H1 (cell line): ENCODE measurements around the gene MLH3. TPM values are rescaled to one million over a fixed set of nuclear protein-coding genes. Genes with fewer than 3 reads are reported as not detected.

Experiments
- BACH1 ChIP-seq: IDR thresholded peaks from 2 replicates; pipeline ENCODE4 v1.6.1; 2012; ENCODE audit warnings: low read length, improper control_type of control experiment
- CBX5 ChIP-seq: fragments of 300-800, 300-1000 bp; sonication (generic); IDR thresholded peaks from 2 replicates; pipeline ENCODE4 v1.7.1; 2016; ENCODE audit warnings: antibody characterized with exemption, low read length, low read depth
- MAFK ChIP-seq: IDR thresholded peaks from 2 replicates; pipeline ENCODE4 v1.6.1; 2012; ENCODE audit warnings: low read depth, mild to moderate bottlenecking, improper control_type of control experiment, low read length
- polyA plus RNA-seq, 7 experiments: library from polyadenylated mRNA; depleted of rRNA in 3 of 7; stranded (reverse) in 5 of 7; unstranded in 2 of 7; fragments of >200 nt in 5 of 7; fragments of 200-250 nt in 2 of 7; gene quantifications; 1 replicate in 5 of 7; 2 replicates in 1 of 7; 4 replicates in 1 of 7; pipeline versions ENCODE4 v1.2.1 to v1.2.3, GENCODE V29; 2011 to 2013; ENCODE audit warnings: missing spikeins in 2 of 7, mixed read lengths in 2 of 7
- total RNA-seq: library from RNA; stranded (reverse); fragmentation: NEBNext Ultra II Directional; extraction: Animal tissue kit (Norgen Biotek cat#: 25700); gene quantifications from 2 replicates; pipeline ENCODE4 v1.2.1, GENCODE V29; 2021
- TF ChIP-seq, protein P1 (sequence below): fragments of 300-600 bp; sonication (generic); IDR thresholded peaks from 2 replicates; pipeline ENCODE4 v1.7.1; 2012; ENCODE audit warnings: low read length, moderate library complexity, mild to moderate bottlenecking, inconsistent platforms; ENCODE audit not compliant: insufficient replicate concordance

MLH3 gene
- total and polyA plus RNA-seq, 2 of the 8 experiments (the other 6 are each of a cell fraction or from before 2014, with no cell fraction given): 9.3 to 20.1 TPM

DNA sequence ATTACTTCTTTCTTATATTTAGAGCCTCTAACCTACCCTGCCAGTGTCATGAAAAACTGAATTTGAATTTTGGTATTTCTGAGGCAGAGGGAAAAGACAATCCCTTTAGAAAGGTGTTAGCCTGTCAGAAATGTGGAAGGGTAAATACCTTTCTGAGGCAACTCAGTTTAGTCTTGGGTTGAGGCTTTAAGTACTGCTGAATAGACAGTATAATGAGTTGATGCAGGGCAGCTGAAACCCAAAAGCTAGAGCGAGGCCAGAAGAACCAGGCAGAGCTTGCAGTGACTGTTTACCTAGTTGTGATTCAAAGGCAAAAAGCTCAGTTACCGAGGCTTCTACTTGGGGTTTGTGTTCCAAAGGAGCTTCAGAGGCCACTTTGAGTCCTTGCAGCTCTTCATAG lies 36.9 kb upstream of the MLH3 start (continued):
- TF ChIP-seq, protein P1, sequence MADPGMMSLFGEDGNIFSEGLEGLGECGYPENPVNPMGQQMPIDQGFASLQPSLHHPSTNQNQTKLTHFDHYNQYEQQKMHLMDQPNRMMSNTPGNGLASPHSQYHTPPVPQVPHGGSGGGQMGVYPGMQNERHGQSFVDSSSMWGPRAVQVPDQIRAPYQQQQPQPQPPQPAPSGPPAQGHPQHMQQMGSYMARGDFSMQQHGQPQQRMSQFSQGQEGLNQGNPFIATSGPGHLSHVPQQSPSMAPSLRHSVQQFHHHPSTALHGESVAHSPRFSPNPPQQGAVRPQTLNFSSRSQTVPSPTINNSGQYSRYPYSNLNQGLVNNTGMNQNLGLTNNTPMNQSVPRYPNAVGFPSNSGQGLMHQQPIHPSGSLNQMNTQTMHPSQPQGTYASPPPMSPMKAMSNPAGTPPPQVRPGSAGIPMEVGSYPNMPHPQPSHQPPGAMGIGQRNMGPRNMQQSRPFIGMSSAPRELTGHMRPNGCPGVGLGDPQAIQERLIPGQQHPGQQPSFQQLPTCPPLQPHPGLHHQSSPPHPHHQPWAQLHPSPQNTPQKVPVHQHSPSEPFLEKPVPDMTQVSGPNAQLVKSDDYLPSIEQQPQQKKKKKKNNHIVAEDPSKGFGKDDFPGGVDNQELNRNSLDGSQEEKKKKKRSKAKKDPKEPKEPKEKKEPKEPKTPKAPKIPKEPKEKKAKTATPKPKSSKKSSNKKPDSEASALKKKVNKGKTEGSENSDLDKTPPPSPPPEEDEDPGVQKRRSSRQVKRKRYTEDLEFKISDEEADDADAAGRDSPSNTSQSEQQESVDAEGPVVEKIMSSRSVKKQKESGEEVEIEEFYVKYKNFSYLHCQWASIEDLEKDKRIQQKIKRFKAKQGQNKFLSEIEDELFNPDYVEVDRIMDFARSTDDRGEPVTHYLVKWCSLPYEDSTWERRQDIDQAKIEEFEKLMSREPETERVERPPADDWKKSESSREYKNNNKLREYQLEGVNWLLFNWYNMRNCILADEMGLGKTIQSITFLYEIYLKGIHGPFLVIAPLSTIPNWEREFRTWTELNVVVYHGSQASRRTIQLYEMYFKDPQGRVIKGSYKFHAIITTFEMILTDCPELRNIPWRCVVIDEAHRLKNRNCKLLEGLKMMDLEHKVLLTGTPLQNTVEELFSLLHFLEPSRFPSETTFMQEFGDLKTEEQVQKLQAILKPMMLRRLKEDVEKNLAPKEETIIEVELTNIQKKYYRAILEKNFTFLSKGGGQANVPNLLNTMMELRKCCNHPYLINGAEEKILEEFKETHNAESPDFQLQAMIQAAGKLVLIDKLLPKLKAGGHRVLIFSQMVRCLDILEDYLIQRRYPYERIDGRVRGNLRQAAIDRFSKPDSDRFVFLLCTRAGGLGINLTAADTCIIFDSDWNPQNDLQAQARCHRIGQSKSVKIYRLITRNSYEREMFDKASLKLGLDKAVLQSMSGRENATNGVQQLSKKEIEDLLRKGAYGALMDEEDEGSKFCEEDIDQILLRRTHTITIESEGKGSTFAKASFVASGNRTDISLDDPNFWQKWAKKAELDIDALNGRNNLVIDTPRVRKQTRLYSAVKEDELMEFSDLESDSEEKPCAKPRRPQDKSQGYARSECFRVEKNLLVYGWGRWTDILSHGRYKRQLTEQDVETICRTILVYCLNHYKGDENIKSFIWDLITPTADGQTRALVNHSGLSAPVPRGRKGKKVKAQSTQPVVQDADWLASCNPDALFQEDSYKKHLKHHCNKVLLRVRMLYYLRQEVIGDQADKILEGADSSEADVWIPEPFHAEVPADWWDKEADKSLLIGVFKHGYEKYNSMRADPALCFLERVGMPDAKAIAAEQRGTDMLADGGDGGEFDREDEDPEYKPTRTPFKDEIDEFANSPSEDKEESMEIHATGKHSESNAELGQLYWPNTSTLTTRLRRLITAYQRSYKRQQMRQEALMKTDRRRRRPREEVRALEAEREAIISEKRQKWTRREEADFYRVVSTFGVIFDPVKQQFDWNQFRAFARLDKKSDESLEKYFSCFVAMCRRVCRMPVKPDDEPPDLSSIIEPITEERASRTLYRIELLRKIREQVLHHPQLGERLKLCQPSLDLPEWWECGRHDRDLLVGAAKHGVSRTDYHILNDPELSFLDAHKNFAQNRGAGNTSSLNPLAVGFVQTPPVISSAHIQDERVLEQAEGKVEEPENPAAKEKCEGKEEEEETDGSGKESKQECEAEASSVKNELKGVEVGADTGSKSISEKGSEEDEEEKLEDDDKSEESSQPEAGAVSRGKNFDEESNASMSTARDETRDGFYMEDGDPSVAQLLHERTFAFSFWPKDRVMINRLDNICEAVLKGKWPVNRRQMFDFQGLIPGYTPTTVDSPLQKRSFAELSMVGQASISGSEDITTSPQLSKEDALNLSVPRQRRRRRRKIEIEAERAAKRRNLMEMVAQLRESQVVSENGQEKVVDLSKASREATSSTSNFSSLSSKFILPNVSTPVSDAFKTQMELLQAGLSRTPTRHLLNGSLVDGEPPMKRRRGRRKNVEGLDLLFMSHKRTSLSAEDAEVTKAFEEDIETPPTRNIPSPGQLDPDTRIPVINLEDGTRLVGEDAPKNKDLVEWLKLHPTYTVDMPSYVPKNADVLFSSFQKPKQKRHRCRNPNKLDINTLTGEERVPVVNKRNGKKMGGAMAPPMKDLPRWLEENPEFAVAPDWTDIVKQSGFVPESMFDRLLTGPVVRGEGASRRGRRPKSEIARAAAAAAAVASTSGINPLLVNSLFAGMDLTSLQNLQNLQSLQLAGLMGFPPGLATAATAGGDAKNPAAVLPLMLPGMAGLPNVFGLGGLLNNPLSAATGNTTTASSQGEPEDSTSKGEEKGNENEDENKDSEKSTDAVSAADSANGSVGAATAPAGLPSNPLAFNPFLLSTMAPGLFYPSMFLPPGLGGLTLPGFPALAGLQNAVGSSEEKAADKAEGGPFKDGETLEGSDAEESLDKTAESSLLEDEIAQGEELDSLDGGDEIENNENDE: no peak
- TF ChIP-seq CBX5 (no peak), MAFK (no peak), BACH1 (no peak)
